NCI-H146 treated with DMSO at 0.1 percent for 48 hours (cell line): Measurements from ENCODE around the gene VANGL1.
A peak's percentile ranks its signal among the peaks of the same experiment; 100 is the strongest.

Source experiments
- DNase-seq: peaks from one replicate; lab custom pipeline; 2025; ENCODE audit not compliant: unreplicated experiment; lab: John Stamatoyannopoulos, UW

VANGL1 gene

DNA sequence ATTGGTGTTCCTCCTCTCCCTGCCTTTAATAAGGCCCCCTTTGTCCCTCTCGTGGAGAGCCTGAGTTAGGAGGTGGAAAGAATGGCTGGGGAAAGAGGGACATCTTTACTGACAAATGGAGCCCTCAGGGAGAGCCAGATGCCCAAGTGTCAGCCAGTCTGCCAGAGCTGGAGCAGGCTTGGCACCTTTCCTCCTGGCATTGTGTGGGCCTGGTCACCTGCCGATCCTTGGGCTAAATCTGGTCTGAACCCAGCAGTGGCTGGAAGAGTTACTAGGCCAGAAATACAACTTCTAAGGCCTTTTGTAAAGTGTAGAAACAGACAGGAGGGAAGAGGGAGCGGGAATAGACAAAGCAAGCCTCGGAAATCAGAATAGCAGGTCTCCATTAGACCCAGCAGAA, 24.9 kb downstream of the VANGL1 start:
- DNase-seq = no peak

DNA sequence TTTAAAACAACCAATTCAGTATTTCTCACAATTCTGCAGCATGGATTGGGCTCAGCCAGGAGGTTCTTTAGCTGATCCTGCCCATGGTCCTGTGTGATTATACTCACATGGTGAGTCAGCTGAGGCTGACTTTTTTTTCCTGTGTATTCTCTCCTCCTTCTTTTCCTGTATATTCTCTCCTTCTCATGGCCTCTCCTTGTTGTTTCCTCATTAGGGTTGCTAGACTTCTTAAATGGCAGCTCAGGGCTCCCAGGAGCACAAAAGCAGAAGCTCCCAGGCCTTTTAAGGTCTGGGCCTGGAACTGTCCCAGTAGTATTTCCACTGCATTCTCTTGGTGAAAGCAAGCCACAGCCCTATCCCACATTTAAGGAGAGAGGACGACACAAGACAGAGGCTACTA, 26.8 kb downstream of the VANGL1 start:
- DNase-seq = no peak

DNA sequence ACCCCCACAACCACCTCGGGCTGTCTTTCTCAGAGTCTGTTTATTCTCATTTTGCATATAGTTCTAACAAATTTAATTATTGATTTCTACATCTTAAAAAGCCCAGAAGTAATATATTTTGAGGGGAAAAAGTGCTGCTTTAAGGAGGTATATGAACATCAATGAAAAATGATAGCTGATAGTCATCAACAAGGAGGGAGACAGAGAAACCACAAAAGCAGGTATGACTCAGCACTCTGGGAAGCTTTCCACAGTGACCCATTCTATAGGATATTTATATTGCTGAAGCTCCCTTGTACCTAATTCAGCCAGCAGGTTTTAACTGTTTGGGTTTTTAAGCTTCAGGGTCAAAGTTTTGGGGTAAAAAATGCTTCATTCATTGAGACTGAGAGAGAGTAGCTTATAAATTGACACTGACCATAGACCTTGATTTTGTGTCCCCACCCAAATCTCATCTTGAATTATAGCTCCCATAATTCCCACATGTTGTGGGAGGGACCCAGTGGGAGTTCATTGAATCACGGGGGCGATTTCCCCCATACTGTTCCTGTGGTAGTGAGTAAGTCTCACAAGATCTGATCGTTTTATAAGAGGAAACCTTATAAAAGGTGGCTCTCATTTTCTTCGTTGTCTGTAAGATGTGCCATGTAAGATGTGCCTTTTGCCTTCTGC, 27.4 kb downstream of the VANGL1 start:
- DNase-seq = no peak

DNA sequence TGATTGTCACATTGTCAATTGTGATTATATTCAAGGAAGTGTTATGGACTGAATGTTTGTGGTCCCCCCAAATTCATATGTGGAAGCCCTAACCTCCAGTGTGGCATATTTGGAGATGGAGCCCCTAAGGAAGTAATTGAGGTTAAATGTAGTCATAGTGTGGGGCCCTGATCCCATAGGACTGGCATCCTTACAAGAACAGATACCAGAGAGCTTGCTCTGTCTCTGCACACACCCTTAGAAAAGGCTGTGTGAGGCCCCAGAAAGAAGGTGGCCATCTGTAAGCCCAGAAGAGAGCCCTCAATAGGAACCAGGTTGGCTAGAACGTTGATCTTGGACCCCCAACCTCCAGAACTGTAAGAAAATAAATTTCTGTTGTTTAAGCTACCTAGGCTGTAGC, 28.1 kb downstream of the VANGL1 start:
- no peak for DNase-seq

DNA sequence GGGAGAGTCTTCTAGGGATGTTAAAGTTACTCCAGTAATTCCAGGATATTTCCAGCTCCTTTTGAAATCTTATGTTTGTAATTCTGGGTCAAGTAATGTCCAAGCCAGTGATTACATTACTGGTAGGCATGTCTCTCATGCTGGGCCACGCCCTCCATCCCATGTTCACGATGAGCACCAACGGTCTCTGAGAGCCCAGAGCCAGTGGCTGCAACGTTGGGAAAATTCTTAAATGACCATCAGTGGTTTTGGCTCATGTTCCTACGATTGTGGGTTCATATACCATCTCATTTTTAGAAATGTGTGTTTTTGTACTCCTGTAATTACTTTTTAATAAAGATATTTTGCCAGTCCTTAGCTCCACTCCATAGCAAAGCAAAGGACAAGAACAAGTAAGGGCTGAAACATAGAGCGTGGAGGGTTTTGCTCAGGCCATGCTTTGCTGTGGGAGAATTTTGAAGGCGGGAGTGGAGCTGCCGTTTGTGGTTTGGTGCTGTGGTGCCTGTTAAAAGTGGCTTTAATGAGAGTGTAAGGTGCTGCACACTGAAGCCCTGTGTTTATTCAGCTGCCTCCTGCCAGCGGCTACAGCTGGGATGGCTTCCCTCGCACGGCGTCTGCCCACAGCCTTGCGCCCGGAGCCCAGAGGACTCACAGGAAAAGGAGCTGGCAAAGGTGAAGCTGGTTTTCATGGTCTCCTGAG, 28.9 kb downstream of the VANGL1 start:
- DNase-seq = peak; percentile 78

DNA sequence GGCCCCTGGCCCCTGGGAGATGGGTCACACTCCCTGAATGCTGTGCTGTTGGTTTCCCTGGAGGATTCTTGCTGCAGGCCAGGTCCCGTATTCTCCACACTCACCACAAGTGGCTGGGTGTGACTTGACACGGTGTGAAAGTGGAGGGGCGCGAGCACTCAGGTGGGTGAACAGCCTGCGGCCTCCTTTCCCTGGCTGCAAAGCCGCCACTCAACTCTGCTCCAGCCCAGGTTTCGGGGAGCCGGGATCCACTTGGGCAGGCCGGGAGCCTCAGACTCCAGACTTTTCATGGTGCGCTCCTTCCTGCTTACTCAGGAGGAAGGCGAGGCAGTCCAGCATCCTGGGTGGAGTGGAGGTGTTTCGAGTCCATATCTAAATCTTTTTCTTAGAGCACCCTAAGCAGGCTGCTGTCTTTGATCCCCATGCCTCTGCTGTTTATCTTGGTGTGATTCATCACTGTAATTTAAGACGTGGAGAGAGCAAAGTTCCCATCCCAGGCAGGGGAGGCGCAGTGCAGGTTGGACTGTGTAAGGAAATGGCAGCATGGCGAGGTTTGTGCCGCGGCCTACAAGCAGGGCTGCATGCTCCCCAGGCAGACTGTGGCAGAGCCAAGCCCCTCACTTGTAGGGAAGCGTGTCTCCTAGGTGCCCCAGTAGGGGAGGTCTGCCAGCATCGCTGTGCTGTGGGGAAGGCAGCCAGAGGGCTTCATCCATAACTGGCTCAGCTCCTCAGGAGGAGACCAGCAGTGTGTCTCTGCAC, 29.6 kb downstream of the VANGL1 start:
- no peak for DNase-seq

DNA sequence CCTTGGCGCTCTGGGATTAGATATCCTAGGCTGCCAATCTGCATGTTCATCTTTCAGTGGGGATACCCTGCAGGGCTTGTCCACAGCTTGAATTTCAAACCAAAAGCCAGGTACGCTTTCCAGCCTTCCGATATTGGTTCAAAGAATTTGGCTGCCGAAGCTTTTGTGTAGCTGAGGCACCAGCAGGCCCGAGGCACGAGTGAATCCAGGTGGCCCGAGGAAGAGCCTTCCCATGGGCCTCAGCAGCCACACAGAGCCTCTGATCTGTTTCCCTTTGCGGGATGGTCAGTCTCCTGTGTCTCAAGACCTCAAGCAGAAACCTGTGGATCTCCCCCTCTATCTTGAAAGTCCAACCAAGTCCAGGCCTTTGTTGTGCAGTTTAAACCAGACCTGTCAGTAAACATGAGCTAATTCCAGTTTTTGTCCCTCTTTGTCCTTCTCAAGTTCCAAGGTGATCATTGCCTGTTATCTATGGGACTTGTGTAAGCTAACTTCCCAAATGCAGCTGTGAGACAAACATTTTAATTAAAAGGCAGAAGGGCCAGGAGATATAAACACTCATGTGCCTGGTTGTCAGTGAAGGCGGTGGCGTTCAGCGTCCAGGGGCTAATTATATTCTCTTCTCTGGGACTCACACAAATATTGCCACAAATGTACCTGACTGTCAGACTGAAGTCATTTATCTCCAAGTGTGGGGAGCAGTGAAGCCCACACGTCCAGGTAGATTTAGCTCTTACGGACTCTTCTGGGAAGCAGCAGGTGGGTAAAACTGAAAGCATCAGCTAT, 30.6 kb downstream of the VANGL1 start:
- DNase-seq = no peak

DNA sequence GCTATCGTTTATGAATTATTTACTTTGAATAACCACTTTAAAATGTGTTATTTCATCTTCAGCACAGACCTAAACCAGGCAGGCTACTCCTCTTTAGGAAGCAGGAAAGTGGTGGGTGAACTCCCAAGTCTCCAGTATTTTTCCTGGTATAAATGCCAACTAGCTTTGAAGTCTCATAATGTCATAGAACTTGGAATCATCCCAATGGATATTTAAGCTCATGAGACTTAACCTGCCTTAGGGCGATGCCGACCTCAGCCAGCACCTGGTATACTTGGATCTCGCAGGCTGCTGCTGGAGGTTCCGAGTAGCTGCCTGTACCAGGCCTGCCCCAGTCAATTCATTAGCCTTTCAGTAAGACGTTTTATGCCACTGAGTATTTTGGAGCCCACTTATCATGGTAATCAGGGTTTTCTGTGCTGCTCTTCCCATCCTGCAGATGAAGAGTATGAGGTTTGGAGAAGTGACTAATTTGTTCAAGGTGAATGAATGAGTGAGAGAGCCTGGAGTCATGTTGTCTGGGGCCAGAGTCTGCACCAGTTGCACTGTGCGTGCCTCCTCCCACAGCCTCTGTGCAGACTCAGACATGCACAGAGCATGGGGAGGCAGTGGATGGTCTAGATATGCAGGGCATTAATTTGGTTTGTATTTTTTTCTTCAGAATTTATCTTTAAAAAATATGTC, 34.9 kb downstream of the VANGL1 start:
- DNase-seq = no peak

DNA sequence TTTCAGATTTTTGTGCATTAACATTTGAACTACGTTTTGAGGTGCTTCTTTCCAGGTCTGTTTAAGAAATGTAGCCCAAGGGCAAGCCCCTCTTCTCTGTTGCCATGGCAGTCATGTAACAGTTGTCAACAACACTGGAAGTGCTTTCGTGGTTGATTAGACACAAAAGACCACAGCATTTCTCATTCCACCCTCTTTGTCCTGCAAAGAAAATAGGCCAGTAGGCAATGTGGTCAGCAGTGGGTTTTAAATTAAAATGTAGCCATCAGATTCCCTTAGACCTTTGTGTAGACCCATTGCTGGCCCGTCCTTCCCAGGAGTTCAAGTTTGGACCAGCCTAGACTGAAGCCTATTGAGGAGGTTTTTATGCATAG, 35.4 kb downstream of the VANGL1 start:
- no peak for DNase-seq

DNA sequence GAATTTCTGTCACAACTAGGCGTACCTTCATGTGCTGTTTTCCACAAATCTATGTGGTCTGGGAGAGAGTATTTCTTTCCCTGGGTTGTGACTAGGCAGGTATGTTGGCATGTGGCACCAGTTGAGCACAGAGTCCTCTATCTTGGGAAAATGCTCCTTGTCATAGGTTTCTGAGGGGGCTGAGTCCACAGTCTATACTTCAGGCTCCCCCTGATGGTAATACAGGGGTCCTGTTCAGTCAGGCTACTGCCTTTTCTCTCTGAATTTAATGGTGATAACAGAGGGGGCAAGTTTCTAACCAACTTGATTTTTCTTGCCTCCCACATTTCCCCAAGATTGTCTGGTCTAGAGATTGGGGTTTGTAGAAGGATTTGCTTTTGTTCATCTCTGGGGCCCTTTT, 35.8 kb downstream of the VANGL1 start:
- DNase-seq = no peak

DNA sequence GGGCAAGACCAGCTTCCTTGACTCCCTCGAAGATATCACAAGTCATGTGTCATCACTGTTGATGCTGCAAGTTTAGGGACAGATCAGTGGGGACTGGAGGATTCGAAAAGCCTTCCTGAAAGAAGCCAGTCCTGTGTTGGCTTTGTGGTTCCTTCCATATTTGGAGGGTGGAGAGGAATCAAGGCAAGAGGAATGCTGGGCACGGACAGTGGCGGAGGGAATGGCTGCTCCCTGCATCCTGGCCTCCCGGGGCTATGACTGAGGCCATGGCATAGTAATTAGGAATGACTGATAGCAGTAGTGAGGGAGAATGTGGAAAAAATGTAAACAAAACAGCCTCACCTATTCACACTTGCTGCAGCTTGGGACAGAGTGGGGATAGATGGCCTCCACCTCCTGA, 36.4 kb downstream of the VANGL1 start:
- DNase-seq = no peak

DNA sequence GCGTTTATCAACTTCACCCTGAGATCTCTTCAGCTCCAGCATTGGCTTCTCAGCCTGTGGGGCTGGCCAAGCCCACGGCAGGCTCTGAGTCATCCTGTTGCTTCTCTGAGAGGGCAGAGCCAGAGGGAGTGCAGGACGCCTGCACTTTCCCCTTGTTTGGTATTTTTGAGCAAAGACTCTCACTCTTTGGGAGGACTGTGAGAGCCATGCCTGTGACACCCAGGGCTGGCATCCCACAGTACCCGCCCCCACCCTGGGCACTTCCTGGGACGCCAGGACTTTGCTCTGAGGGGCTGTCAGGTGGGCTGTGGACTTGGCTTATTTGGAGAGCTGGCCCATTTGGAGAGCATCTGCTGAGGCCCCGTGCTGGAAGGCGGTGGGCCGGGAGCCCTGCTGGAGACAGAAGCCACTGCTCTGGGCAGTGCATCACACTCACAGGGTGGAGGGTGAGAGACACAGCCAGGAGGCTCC, 37.4 kb downstream of the VANGL1 start:
- no peak for DNase-seq

DNA sequence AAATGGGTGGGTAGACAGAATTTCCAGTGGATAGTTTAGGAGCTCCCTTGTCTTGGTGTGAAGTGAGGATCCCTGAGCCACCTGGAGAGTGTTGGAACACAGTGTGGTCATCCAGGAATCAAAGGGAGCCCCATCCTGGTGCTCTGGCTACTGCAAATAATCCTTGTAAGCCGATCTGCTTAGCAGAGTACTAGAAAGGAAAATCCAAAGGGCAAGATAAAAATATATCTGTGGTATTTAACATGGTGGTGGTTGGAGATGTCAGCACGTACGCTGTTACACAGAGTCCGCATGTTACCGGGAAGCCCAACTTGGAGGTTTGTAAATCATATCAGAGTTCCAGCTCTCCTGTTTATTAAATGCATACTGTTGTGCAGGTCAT, 39.0 kb downstream of the VANGL1 start:
- DNase-seq = no peak

DNA sequence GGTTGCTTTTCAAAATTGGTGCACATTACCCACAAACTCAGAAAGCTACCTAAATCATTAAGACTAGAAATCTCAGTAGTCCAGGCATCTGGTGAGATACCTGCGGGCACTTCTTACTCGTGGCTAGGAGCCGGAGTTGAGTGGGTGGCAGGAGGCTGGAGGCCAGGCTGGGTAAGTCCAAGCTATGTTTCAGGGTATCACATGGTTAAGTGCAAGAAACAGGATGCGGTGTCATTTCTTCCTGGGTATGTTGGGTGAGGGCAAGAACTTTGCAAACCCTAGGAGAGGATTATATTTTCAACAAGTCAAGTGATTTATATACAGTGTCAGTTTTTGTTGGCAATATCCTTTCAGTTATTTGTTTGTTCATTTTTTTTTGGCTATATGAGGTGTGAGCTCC, 41.0 kb downstream of the VANGL1 start:
- no peak for DNase-seq

DNA sequence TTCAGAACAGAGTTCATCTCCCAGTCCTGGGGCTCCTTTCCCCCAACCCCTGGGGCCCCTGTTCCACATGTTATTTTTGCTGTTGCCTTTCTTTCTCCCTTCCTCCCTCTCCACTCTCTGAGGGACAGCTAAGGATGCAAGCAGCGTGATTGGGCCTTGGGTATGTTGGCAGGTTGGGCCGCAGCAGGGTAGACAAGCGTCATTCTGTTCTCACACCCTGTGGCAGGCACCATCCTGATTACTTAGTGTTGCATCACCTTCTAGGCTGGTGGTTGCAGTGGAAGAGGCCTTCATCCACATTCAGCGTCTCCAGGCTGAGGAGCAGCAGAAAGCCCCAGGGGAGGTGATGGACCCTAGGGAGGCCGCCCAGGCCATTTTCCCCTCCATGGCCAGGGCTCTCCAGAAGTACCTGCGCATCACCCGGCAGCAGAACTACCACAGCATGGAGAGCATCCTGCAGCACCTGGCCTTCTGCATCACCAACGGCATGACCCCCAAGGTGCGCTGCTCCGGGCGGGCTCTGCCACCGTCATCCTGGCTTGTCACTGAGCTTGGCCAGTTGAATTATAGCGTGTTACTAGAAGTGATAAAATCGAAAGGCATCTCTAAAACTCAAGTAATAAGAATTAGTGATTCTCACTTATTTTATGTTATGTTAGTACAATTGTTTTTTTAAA, 43.4 kb downstream of the VANGL1 start:
- no peak for DNase-seq

DNA sequence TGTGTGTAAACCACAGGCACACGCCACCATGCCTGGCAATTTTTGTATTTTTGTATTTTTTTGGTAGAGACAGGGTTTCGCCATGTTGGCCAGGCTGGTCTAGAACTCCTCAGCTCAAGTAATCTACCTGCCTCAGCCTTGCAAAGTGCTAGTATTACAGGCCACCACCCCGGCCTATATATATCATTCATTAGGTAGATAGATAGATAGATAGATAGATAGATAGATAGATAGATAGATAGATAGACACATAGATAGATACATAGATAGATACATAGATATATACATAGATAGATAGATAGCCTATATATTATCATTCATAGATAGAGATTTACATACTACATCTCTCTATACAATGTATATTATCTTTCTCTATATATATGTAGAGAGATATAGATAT, 46.0 kb downstream of the VANGL1 start:
- no peak for DNase-seq

DNA sequence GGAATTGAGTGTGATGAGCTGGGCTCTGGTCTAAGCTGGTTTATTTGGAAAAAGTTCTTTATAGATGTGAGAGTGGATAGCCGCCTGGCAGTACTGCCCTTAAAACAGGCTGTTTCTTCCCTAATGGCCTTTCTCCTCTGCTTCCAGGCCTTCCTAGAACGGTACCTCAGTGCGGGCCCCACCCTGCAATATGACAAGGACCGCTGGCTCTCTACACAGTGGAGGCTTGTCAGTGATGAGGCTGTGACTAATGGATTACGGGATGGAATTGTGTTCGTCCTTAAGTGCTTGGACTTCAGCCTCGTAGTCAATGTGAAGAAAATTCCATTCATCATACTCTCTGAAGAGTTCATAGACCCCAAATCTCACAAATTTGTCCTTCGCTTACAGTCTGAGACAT, 49.2 kb downstream of the VANGL1 start:
- no peak for DNase-seq

DNA sequence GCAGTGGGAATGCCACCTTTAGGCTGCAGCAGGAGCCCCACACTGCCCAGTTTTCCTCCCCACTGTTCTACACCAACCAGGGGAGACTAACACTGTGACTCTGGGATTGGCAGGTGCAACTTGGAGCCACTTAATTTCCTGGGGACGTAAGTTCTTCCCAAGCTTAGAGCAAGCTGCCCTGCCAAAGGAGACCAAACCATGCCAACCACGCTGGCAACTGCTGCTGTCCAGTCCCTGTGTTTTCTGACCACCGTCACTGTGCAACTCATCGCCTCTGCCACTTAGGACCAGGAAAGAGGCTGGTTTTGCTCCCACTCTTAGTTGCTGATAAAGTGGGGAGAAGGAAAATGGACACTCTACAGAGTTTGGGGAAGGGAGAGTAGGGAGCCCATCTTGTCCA, 50.5 kb downstream of the VANGL1 start:
- DNase-seq = no peak

DNA sequence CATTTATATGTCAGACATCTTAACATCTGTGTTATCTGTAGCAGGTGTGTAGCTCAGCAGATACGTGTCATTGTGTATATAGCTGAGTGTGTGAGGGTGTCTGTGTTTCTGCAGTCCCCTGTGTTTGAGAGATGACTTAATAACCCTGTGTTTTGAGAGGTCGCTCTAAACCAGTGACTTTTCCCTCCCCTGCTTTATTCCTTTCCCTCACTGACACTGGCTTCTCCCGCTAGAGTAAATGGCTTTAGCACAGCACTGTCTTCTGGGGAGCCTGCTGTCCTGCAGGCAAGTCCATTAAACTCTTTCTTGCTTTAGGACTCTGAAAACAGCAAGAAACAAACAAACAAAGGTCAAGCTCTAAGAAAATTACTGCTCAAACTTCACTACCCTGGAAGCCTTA, 53.0 kb downstream of the VANGL1 start:
- peak; percentile 68 for DNase-seq

DNA sequence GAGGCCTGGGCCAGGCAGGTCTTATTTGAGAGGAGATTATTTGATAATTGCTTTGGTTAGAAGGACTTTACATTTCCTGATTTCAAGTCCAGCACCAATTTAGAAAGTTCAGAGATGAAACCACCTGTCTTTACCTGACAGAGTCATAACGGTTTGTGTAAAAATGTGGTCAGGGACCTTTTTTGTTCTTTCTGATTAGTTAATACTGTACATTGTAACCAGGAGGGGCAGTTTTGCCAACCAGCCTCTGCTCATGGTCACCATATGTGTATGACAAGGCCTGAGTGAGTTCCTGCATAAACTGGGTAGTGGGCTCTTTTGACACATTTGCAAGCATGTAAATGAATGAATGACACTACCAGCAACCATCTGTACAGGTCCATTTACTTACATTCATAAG, 55.8 kb downstream of the VANGL1 start:
- no peak for DNase-seq
